Activated CD4-positive, alpha-beta T cell treated with anti-CD3 and anti-CD28 coated beads, Interleukin-2, amount 50 U/mL, for 16 hours (primary cell): ENCODE data around the gene F7.
"Not testable (repeated sequence)": the region's sequence is repeated elsewhere in the genome, so short reads cannot be mapped to it uniquely, and the experiment has no call there.

Source experiments
- DNase-seq: peaks from one replicate; pipeline ENCODE4 v3.0.0-alpha.2; 2020

The F7 gene

DNA sequence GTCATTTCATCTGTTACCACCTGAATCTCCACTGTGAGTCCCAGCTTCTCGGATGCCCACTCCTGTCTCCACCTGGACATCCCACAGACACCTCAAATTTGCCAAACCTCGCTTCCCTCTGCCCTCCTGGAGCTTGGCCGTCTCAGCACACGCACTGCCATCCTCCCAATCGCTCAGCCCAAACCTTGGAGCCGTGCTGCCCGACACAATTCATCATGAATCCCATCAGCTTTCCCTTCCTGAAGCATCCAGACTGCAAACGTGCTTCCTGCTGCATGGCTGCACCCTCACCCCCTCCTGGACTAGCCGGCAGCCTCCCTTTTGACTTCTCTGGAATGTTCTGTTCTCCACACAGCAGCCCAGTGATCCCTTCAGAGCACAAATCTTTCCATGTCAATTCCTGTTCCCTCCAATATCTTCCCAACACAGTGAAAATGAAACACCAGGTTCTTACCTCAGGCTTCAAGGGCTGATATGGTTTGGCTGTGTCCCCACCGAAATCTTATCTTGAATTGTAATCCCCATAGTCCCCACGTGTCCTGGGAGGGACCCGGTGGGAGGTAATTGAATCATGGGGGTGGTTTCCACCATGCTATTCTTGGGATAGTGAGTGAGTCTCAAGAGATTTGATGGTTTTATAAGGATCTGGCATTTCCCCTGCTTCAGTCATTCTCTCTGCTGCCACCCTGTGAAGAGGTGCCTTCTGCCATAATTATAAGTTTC, 51.8 kb downstream of the F7 start:
- DNase-seq = no peak

DNA sequence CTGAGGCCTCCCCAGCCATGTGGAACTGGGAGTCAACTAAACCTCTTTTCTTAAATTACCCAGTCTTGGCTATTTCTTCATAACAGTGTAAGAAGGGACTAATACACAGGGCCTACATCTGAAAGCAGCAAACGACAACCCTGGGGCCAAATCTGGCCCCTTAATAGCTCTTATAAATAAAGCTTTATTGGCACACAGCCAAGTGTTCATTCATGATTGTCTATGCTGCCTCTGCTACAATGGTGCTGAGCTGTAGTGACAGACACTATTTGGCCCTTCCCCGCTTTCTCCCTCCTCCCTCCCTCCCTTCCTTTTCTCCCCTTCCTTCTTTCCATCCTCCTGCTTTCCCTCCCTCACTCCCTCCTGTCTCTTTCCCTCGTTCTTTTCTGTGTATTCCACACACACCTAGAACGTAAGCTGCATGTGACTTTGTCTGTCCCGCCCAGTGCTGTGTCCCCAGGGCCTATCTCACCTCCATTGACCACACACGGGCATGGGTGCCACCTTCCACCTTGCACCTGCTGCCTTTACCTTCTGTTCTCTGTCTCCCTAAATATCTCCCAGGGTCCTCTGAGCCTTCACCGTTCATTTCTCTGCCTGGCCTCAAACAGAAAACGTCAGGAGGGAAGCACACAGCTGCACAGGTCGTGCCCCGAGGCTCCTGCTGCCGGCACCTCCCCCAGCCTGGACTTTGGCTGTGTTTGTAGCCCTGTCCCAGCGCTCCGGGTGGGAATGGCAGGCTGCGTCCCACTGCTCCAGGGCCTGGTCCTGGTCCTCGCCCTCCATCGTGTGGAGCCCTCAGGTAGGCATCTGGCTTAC, 52.5 kb downstream of the F7 start, which contains the start of gene PROZ:
Gene PROZ (plus strand): TSS at position 720 of the 819 bp plus-strand sequence. CDS start 13 bp downstream, at position 733.
- no peak for DNase-seq

DNA sequence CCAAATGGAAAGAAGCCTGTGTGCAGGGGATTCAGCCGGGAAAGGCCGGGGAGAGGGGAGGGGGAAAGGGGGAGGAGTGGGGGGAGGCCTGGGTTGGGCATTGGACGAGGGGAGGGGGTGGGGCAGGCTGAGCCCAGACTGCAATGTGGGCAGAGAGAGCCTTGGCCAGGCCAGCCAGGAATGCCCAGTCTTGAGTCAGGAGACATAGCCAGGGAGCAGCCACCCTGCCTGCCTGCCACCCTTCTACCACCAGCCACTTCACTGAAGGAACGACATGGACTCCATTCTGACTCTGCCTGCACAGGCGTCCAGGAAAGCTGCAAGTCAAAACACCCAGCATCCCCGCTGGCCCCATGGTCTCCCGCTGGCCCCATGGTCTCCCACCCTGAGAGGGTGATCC, 53.4 kb downstream of the F7 start:
- DNase-seq = no peak

DNA sequence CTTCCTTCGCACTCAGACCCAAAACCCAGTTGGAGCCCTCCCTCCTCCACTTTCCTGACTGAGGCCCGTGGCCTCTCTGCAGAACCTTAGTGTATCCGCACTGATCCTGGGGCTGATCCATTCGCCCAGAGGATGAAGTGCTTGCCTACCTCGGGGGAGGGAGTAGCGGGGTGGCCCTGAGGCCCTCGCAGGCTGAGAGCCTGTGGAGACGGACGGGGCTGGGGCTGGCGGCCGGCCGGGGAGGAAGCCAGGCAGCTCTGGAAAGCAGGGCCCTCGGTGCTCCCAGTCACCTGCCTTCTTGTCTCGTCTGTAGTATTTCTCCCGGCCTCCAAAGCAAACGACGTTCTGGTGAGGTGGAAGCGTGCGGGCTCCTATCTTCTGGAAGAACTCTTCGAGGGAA, 54.1 kb downstream of the F7 start:
- no peak for DNase-seq

DNA sequence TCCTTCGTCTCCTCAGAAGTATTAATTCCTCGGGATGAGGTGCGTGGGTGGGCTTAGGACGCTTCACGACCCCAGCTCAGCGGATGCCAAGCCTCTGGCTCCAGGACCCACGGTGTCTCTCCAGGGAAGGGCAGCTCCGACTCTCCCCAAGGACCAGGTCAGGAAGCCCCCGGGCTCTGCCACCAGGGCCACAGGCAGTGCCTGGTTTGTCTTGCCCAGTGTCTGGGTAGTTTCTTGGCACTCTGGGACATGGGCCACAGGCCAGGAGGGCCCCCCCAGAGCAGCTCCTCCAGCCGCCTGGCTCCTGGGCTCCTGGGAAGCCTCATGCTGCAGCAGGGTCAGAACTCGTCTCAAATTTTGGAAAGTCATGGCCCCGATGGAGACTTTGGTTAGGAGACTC, 55.4 kb downstream of the F7 start:
- DNase-seq = no peak

DNA sequence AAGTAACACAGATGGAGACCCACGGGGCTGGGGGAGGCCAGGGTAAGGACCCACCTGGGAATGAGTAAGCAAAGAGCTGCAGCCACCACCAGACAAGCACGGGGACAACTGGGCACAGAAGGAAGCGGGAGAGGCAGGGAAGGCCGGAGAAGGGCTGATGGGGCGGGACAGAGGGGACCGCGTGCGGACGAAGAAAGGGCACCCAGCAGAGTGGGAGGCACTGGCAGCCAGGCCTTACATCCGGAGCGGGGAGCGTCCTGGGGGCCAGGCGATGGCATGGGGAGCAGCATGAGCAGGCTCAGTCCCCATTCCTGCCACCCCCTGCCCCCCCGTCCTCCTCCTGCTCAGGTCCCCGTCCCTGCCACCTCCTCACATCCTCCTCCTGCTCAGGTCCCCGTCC, 55.8 kb downstream of the F7 start:
- no peak for DNase-seq

DNA sequence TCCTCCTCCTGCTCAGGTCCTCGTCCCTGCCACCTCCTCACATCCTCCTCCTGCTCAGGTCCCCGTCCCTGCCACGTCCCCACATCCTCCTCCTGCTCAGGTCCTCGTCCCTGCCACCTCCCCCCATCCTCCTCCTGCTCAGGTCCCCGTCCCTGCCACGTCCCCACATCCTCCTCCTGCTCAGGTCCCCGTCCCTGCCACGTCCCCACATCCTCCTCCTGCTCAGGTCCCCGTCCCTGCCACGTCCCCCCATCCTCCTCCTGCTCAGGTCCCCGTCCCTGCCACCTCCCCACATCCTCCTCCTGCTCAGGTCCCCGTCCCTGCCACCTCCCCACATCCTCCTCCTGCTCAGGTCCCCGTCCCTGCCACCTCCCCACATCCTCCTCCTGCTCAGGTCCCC, 56.4 kb downstream of the F7 start:
- not testable (repeated sequence) for DNase-seq

DNA sequence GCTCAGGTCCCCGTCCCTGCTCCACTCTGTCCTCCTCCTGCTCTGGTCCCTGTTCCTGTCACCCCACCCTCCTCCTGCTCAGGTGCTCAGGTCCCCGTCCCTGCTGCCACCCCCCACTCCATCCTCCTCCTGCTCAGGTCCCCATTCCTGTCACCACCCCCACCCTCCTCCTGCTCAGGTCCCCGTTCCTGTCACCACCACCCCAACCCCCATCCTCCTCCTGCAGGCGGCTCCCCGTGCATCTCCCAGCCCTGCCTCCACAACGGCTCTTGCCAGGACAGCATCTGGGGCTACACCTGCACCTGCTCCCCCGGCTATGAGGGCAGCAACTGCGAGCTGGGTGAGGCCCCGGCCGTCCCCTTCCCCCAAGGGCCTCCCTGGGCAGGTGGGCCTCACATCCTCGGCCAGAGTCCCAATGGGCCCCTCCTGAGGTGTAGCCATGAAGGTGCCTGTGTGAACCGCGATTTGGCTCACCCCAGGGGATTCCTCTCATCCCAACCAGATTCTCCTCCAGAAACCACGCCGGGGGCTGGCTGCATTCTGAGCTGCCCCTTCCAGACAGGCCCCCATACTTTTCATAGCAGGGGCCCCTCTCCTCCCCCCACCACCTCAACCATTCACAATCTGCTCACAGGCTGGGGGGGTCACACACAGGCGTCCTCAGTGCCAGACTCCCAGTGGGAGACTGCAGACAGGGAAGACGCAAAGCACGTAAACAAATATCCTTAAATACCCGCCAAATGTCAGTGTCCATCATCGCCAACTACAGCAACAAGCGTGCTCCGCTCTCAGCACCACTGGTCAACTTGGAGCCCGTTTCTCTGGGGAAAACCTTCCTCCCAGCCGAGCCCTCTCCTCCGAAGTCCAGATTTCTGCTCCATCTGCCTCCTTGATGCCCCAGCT, 57.4 kb downstream of the F7 start:
- no peak for DNase-seq

DNA sequence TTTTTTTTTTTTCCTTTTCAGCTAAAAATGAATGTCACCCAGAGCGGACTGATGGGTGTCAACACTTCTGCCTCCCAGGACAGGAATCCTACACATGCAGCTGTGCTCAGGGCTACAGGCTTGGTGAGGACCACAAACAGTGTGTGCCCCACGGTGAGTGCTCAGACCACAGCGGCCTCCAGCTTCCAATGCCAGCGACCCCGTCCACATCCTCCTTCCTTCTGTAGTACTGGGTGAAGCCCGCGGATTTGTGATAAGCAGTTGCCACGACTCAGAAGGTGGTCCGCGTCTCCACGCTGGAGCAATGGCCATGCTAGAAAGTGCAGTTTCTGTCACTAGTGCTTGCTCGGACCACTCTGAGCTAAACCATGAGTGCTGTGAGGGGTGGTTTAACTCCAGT, 58.9 kb downstream of the F7 start:
- no peak for DNase-seq

DNA sequence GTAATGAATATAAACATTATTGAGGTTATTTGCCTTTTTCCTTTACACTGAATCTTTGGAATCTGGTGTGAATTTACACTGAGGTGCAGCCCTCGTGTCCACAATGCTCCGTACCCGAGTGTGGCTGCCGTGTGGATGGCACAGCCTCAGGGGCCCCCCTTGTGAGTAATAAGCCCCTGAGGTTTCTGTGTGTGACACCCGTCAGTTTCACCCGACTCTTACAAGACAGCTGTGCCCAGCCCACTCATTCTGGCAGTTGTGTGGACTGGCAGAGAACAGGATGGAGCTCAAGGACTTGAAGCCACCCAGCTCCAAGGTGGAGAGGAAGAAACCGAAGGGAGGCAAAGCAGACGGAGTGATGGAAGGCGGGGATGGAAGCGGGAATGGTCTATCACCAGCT, 60.7 kb downstream of the F7 start:
- DNase-seq = no peak

DNA sequence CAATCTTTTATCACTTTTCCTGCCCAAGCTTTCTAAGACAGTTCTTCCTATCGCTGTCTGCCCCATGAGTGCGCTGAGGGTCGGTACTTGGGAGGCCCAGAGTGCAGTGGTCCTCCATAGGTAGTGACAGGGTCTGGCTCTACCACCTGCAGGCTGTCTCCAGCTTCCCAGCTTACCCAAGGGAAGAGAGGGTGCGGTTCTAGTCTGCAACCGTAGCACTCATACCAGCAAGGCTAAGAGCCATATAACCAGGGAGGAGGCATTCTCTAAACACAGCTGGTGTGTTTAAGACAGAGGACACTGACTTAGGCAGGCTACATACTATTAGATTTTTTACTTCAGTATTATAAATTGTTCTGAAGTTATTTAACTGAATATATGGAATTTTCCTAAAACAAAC, 61.1 kb downstream of the F7 start:
- DNase-seq = no peak

DNA sequence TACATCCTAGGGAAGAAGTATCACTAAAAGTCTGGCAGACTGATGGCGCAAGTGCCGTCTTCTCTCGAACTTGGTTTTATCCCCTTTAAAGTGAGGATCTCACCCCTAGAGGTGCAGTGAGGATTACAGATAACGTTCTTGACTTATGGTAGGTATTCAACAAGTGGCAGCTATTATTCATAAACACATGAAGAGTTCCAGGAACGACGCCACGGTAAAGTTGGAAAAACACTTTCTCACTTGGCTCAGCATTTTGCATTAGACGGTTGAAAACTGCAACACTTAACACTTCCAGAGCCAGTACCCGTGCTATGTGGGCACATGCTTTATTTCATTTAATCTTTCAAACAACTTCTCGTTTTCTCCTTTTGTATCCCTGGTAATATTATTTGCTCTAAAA, 61.6 kb downstream of the F7 start:
- no peak for DNase-seq

DNA sequence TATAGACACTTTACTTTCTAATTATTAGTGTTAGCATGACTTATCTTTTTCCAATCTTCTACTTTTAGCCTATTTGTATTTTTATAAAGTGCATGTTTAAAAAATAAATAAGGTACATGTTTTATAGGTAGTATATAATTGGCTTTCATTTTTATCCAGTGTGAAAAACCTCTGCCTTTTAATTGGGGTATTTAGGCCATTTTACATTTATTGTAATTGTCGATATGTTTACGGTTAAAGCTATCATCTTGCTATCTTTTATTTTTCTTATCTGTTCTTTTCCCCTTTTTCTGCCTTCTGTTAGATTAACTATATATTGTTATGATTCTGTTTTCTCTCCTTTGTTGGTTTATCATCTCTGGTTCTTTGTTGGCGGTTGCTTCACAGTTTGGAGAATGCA, 62.0 kb downstream of the F7 start:
- no peak for DNase-seq

DNA sequence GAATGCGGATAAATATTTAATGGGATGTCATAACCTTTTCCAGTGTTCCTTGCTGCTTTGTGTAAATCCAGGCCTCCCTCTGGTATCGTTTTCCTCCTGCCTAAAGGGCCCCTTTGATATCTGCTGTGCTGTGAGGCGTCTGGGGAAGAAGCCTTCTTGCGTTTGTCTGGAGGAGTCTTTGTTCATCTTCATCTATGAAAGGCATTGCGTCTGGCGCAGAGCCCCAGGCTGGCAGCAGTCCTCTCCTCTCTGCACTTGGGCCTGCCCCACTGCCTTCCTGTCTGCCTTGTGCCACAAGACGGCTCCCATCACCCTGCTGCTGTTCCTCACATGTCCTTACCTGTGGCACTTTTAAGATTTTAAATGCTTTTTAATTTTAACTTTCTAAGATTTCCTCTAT, 62.6 kb downstream of the F7 start:
- no peak for DNase-seq

DNA sequence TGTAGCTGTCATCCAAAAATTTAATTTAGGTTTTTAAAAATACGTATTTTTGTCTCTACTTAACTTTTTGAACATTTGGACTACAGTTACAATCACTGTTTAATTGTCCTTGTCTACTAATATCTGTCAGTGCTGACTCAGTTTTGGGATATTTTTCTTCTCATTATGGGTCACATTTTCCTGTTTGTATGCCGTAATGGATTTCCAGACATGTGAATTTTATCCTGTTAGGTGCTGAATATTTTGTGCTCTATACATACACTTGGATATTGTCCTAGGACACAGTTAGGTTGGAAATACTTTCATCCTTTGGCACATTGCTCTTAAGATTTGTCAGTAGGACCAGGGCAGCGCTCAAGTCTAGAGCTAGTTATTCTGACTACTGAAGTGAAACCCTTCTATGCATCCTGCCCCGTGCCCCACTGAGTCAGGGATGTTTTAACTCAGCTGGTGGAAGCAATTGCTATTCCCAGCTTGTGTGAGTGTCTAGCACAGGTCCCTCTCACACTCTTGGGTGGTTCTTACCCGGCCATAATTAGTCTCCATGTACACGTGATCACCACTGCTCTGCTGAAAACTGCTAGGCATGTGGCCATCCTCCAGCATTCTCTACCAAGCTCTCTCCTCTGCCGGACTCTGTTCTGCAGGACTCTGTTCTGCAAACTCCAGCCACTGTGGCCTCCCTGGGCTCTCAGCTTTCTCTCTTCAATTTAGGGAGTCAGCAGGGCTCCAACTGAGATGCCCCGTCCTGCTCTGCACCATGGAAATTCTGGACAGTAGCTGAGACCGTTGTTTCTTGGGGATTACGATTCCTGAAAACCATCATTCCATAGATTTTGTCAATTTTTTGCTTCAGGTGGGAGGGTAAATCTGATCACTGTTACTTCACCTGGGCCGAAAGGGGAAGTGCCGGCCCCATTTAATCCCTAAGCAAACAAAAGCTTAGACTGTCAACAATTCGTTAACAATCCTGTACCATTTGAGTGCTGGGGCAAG, 64.0 kb downstream of the F7 start:
- DNase-seq = no peak
